HepG2 (cell line): Measurements from ENCODE around the gene RDH11.
A peak's percentile ranks its signal among the peaks of the same experiment; 100 is the strongest.

Experiments
- BCL3 ChIP-seq: sonication (generic); formaldehyde crosslinking; IDR thresholded peaks from 2 replicates; pipeline ENCODE4 v1.5.1; 2020; ENCODE audit warnings: mild to moderate bottlenecking, missing genetic modification reagents, moderate library complexity
- CTCF ChIP-seq: sonication (generic); formaldehyde crosslinking; IDR thresholded peaks from 2 replicates; pipeline ENCODE4 v1.5.0; 2020; ENCODE audit warnings: mild to moderate bottlenecking, missing genetic modification reagents, moderate library complexity
- ELK4 ChIP-seq: sonication (generic); formaldehyde crosslinking; IDR thresholded peaks from 2 replicates; pipeline ENCODE4 v1.9.0; 2021; ENCODE audit warnings: missing genetic modification reagents, borderline replicate concordance
- ETV6 ChIP-seq: sonication (generic); formaldehyde crosslinking; conservative IDR thresholded peaks from 2 replicates; pipeline ENCODE4 v1.4.0; 2020; ENCODE audit warnings: missing genetic modification reagents
- EZH2 ChIP-seq: conservative IDR thresholded peaks from 2 replicates; pipeline ENCODE4 v1.6.1; 2012; ENCODE audit warnings: mild to moderate bottlenecking, low read depth, low read length, moderate library complexity
- NFRKB ChIP-seq: fragments of 450-650 bp; IDR thresholded peaks from 2 replicates; pipeline ENCODE4 v1.6.1; 2017
- PAX8 ChIP-seq: sonication (generic); formaldehyde crosslinking; IDR thresholded peaks from 2 replicates; pipeline ENCODE4 v1.8.0; 2022; ENCODE audit warnings: mild to moderate bottlenecking, missing genetic modification reagents, borderline replicate concordance
- SALL2 ChIP-seq: sonication (generic); formaldehyde crosslinking; IDR thresholded peaks from 2 replicates; pipeline ENCODE4 v1.8.1; 2023; ENCODE audit warnings: mild to moderate bottlenecking, missing genetic modification reagents, inconsistent platforms
- STAT6 ChIP-seq: sonication (generic); formaldehyde crosslinking; IDR thresholded peaks from 2 replicates; pipeline ENCODE4 v1.4.0; 2020; ENCODE audit warnings: missing genetic modification reagents, mild to moderate bottlenecking, borderline replicate concordance
- TGIF2 ChIP-seq: IDR thresholded peaks from 2 replicates; pipeline ENCODE4 v1.6.1; 2016; ENCODE audit warnings: control low read depth, missing compliant biosample characterization
- ZBTB49 ChIP-seq: sonication (generic); formaldehyde crosslinking; IDR thresholded peaks from 2 replicates; pipeline ENCODE4 v1.4.0; 2020; ENCODE audit warnings: missing genetic modification reagents, borderline replicate concordance
- ZNF234 ChIP-seq: sonication (generic); formaldehyde crosslinking; conservative IDR thresholded peaks from 2 replicates; pipeline ENCODE4 v1.5.1; 2020; ENCODE audit warnings: mild to moderate bottlenecking, missing genetic modification reagents
- ZNF431 ChIP-seq: sonication (generic); formaldehyde crosslinking; IDR thresholded peaks from 2 replicates; pipeline ENCODE4 v1.9.0; 2022; ENCODE audit warnings: missing genetic modification reagents, low read depth, mild to moderate bottlenecking, borderline replicate concordance
- ZNF749 ChIP-seq: sonication (generic); formaldehyde crosslinking; IDR thresholded peaks from 2 replicates; pipeline ENCODE4 v1.8.0; 2022; ENCODE audit warnings: mild to moderate bottlenecking, missing genetic modification reagents, moderate library complexity, borderline replicate concordance

- TF ChIP-seq SALL2 (CRISPR knock-in tag) = no peak
- TF ChIP-seq BCL3 (CRISPR knock-in tag) = 0 out of 2 replicates have a peak, but pooled peaks have one; percentile 53
- no peak for TF ChIP-seq TGIF2
- TF ChIP-seq ZNF749 (CRISPR knock-in tag) = no peak
- TF ChIP-seq NFRKB = no peak
- TF ChIP-seq ELK4 (CRISPR knock-in tag) = no peak
- TF ChIP-seq STAT6 (CRISPR knock-in tag) = no peak
- peak; percentile 63 for TF ChIP-seq CTCF (CRISPR knock-in tag)
- TF ChIP-seq ZNF234 = no peak
- TF ChIP-seq PAX8 (CRISPR knock-in tag) = no peak
- no peak; the same call in 1 of the 2 replicates for TF ChIP-seq ZNF431 (CRISPR knock-in tag)
- TF ChIP-seq ZBTB49 = no peak
- TF ChIP-seq EZH2 = no peak
- no peak for TF ChIP-seq ETV6 (CRISPR knock-in tag)
These were observed 33.7 kb upstream of the RDH11 start for GRCh38 chr14:67729072-67729885.
